MM.1S (cell line): ENCODE data around the gene PRKCA.

Source experiments
- DNase-seq: peaks from one replicate; pipeline ENCODE4 v3.0.0-alpha.2; 2015
- H2AFZ ChIP-seq: fragments of 300-600 bp; sonication (generic); 2 replicates; pipeline ENCODE4 v1.6.0; 2016; ENCODE audit warnings: antibody characterized with exemption, low read length
- H3F3A ChIP-seq: fragments of 300-600 bp; sonication (generic); 2 replicates; pipeline ENCODE4 v1.6.1; 2016; ENCODE audit warnings: mild to moderate bottlenecking, antibody characterized with exemption, low read length, moderate library complexity, mixed read lengths; ENCODE audit not compliant: insufficient read depth
- H3K27ac ChIP-seq: fragments of 300-600 bp; sonication (generic); 2 replicates; pipeline ENCODE4 v1.5.1; 2016; ENCODE audit warnings: mild to moderate bottlenecking, low read length
- H3K27me3 ChIP-seq: fragments of 300-600 bp; sonication (generic); replicated peaks from 2 replicates; pipeline ENCODE4 v1.6.0; 2016; ENCODE audit warnings: low read length; ENCODE audit not compliant: insufficient read depth
- H3K36me3 ChIP-seq: fragments of 300-600 bp; sonication (generic); replicated peaks from 2 replicates; pipeline ENCODE4 v1.6.1; 2016; ENCODE audit warnings: mild to moderate bottlenecking, low read length, mixed read lengths; ENCODE audit not compliant: insufficient read depth
- H3K4me1 ChIP-seq: fragments of 300-600 bp; sonication (generic); 2 replicates; pipeline ENCODE4 v1.6.1; 2016; ENCODE audit warnings: low read length, mixed read lengths
- H3K4me2 ChIP-seq: fragments of 300-600 bp; sonication (generic); 2 replicates; pipeline ENCODE4 v1.6.0; 2016; ENCODE audit warnings: low read depth, low read length
- H3K4me3 ChIP-seq: fragments of 300-600 bp; sonication (generic); 2 replicates; pipeline ENCODE4 v1.5.1; 2016; ENCODE audit warnings: low read length, mixed read lengths
- H3K79me2 ChIP-seq: fragments of 300-600 bp; sonication (generic); 2 replicates; pipeline ENCODE4 v1.6.1; 2016; ENCODE audit warnings: mixed run types, low read length, mixed read lengths
- H3K9ac ChIP-seq: fragments of 300-600 bp; sonication (generic); 2 replicates; pipeline ENCODE4 v1.6.1; 2016; ENCODE audit warnings: low read length, mixed read lengths
- H3K9me2 ChIP-seq: fragments of 300-600 bp; sonication (generic); replicated peaks from 2 replicates; pipeline ENCODE4 v1.6.1; 2016; ENCODE audit warnings: mild to moderate bottlenecking, low read length, mixed read lengths; ENCODE audit not compliant: insufficient read depth
- H3K9me3 ChIP-seq: fragments of 300-600 bp; sonication (generic); replicated peaks from 2 replicates; pipeline ENCODE4 v1.6.1; 2016; ENCODE audit warnings: mild to moderate bottlenecking, low read length, mixed read lengths; ENCODE audit not compliant: insufficient read depth
- H4K20me1 ChIP-seq: fragments of 300-600 bp; sonication (generic); 2 replicates; pipeline ENCODE4 v1.6.1; 2016; ENCODE audit warnings: mild to moderate bottlenecking, low read length, moderate library complexity, mixed read lengths; ENCODE audit not compliant: insufficient read depth
- EZH2 ChIP-seq: fragments of 300-600 bp; sonication (generic); optimal IDR thresholded peaks from 2 replicates; pipeline ENCODE3; 2017; ENCODE audit warnings: low read depth, mild to moderate bottlenecking, antibody characterized with exemption, low read length, mixed read lengths
- EZH2phosphoT487 ChIP-seq: fragments of 300-600 bp; sonication (generic); IDR thresholded peaks from 2 replicates; pipeline ENCODE4 v1.6.1; 2018; ENCODE audit warnings: antibody characterized with exemption, low read length
- TF ChIP-seq, protein P1 (sequence below): fragments of 300-600 bp; sonication (generic); IDR thresholded peaks from 2 replicates; pipeline ENCODE4 v1.5.1; 2016; ENCODE audit warnings: antibody characterized with exemption, low read length, mixed read lengths

PRKCA gene

DNA sequence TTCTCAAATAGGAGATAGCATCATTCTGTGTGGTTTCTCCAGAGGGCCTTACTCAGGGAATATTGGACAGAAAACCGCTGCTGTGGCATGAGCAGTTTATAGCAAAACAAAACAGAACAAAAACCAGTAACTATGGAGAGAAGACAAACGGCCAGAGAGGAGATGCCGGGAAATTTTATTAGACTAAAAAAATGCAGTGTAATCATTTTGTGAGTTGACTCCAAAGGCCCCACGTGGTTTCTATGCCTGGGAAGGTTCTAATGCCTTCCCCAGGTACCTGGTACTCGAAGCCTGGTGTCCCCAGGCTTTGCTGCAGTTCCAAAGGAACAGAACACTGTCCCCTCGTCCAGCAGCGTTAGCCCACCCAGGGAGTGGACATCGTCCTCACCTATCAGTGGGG is 519.6 kb downstream of the PRKCA start:
- no peaks in the 10 kb centered on the region for H3K4me1 ChIP-seq
- DNase-seq, result no peak
- H3K9ac ChIP-seq, result no peak overlapping the region
- H3K79me2 ChIP-seq, result no peaks in the 10 kb centered on the region
- no peak overlapping the region for H3K4me2 ChIP-seq
- H3K9me3 ChIP-seq, result no peaks in the 10 kb centered on the region
- no peaks in the 10 kb centered on the region for H3K9me2 ChIP-seq
- H3K4me3 ChIP-seq, result no peak overlapping the region
- TF ChIP-seq EZH2, result no peak
- TF ChIP-seq, protein P1, sequence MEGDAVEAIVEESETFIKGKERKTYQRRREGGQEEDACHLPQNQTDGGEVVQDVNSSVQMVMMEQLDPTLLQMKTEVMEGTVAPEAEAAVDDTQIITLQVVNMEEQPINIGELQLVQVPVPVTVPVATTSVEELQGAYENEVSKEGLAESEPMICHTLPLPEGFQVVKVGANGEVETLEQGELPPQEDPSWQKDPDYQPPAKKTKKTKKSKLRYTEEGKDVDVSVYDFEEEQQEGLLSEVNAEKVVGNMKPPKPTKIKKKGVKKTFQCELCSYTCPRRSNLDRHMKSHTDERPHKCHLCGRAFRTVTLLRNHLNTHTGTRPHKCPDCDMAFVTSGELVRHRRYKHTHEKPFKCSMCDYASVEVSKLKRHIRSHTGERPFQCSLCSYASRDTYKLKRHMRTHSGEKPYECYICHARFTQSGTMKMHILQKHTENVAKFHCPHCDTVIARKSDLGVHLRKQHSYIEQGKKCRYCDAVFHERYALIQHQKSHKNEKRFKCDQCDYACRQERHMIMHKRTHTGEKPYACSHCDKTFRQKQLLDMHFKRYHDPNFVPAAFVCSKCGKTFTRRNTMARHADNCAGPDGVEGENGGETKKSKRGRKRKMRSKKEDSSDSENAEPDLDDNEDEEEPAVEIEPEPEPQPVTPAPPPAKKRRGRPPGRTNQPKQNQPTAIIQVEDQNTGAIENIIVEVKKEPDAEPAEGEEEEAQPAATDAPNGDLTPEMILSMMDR, result no peak
- no peak overlapping the region for H3K27ac ChIP-seq
- H3K36me3 ChIP-seq, result no peaks in the 10 kb centered on the region
- H3K27me3 ChIP-seq, result no peaks in the 10 kb centered on the region
- no peaks in the 10 kb centered on the region for H4K20me1 ChIP-seq
- H3F3A ChIP-seq, result no peaks in the 10 kb centered on the region
- H2AFZ ChIP-seq, result no peak overlapping the region

DNA sequence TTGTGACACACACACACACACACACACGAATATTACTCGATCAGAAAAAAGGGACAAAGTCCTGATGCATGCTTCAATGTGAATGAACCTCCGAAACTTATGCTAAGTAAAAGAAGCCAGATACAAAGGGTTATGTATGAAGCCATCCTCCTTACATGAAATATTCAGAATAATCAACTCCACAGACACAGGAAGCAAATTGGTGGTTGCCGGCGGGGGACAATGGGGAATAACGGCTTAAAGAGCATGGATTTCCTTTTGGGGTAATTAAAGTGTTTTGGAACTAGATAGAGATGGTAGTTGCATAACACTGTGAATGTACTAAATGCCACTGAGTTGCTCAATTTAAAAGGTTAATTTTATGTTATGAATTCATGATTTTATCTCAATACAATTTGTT is 524.4 kb downstream of the PRKCA start:
- H3K79me2 ChIP-seq, result no peaks in the 10 kb centered on the region
- no peaks in the 10 kb centered on the region for H3K4me1 ChIP-seq
- H3K9ac ChIP-seq, result no peak overlapping the region
- H3K9me2 ChIP-seq, result no peaks in the 10 kb centered on the region
- no peaks in the 10 kb centered on the region for H3K36me3 ChIP-seq
- no peaks in the 10 kb centered on the region for H3K9me3 ChIP-seq
- H2AFZ ChIP-seq, result no peak overlapping the region
- no peak for DNase-seq
- no peak for TF ChIP-seq EZH2
- TF ChIP-seq, protein P1, result no peak
- TF ChIP-seq EZH2phosphoT487, result no peak
- H4K20me1 ChIP-seq, result no peaks in the 10 kb centered on the region
- no peak overlapping the region for H3K4me3 ChIP-seq
- H3K27me3 ChIP-seq, result no peaks in the 10 kb centered on the region
- no peaks in the 10 kb centered on the region for H3F3A ChIP-seq
- H3K27ac ChIP-seq, result no peak overlapping the region
- H3K4me2 ChIP-seq, result no peak overlapping the region

- Histone ChIP-seq H4K20me1 (no peaks in the 10 kb centered on the region), H2AFZ (no peak overlapping the region), H3K36me3 (no peaks in the 10 kb centered on the region), H3K9me3 (no peaks in the 10 kb centered on the region), H3K4me1 (no peaks in the 10 kb centered on the region), H3K4me3 (no peak overlapping the region), H3K9me2 (no peaks in the 10 kb centered on the region), H3K27me3 (no peaks in the 10 kb centered on the region), H3K4me2 (no peak overlapping the region), H3K27ac (no peak overlapping the region), H3F3A (no peaks in the 10 kb centered on the region), H3K9ac (no peak overlapping the region), H3K79me2 (no peaks in the 10 kb centered on the region)
- DNase-seq, result no peak
- TF ChIP-seq EZH2phosphoT487, result no peak
- TF ChIP-seq EZH2, result no peak
- TF ChIP-seq, protein P1, result no peak
Measured at GRCh38 chr17:66829386-66829864, 527.0 kb downstream of the PRKCA start.
